22Rv1 (cell line): Measurements from ENCODE around the gene G6PC2.

Source experiments
- H3K27ac ChIP-seq: fragments of 450-650 bp; 2 replicates; pipeline ENCODE4 v1.5.1; 2017
- ZFX ChIP-seq: fragments of 450-650 bp; IDR thresholded peaks from 2 replicates; pipeline ENCODE4 v1.6.1; 2017; ENCODE audit warnings: antibody characterized with exemption, borderline replicate concordance
- TF ChIP-seq, protein P1 (sequence below): fragments of 450-650 bp; IDR thresholded peaks from 2 replicates; pipeline ENCODE4 v1.5.1; 2017; ENCODE audit warnings: mild to moderate bottlenecking

Gene G6PC2

DNA sequence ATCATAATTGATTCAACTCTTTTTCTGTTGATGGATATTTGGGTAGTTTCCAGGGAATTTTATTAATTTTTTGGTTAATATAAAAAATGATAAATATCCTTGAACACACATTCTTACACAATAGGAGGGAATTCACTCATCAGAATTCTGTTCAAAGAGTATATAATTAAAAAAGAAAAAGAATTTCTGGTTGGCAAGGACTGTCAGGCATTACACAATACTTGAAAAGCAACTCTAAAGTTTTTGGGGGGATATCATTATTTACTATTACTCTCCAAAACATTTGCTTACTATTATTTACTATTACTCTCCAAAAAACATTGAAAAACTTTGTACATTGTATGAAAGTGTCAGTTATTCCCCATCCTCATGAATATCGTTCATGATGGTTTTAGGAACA, 38.0 kb downstream of the G6PC2 start:
- H3K27ac ChIP-seq, result no peak overlapping the region
- TF ChIP-seq, protein P1, sequence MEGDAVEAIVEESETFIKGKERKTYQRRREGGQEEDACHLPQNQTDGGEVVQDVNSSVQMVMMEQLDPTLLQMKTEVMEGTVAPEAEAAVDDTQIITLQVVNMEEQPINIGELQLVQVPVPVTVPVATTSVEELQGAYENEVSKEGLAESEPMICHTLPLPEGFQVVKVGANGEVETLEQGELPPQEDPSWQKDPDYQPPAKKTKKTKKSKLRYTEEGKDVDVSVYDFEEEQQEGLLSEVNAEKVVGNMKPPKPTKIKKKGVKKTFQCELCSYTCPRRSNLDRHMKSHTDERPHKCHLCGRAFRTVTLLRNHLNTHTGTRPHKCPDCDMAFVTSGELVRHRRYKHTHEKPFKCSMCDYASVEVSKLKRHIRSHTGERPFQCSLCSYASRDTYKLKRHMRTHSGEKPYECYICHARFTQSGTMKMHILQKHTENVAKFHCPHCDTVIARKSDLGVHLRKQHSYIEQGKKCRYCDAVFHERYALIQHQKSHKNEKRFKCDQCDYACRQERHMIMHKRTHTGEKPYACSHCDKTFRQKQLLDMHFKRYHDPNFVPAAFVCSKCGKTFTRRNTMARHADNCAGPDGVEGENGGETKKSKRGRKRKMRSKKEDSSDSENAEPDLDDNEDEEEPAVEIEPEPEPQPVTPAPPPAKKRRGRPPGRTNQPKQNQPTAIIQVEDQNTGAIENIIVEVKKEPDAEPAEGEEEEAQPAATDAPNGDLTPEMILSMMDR, result no peak

DNA sequence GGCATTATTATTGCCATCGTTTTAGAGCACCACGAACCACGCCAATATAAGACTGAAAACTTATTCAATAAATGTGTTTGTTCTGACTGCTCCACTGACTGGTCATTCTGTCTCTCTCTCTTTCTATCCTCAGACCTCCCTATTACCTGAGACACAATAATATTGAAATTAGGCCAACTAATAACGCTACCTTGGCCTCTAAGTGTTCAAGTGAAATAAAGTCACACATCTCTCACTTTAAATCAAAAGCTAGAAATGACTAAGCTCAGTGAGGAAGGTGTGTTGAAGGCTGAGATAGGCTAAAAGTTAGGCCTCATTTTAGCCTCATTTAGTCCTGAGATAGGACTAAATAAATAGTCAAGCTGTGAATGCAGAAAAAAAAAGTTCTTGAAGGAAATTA, 38.8 kb downstream of the G6PC2 start:
- H3K27ac ChIP-seq, result no peak overlapping the region
- TF ChIP-seq, protein P1, result no peak
- TF ChIP-seq ZFX, result no peak

DNA sequence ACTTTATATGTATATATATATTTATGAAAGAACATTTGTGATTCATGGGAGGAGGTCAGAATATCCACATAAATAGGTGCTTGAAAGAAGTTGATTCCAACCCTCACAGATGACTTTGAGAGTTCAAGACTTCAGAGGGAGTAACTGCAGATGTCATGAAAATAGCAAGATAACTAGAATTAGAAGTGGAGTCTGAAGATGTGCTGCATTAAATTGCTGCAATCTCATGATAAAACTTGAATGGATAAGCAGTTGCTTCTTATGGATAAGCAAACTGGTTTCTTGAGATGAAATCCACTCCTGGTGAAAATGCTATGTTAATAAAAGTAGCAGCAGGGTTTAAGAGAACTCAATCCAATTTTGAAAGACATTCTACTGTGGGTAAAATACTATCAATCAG, 40.2 kb downstream of the G6PC2 start:
- TF ChIP-seq ZFX, result no peak
- TF ChIP-seq, protein P1, result no peak

DNA sequence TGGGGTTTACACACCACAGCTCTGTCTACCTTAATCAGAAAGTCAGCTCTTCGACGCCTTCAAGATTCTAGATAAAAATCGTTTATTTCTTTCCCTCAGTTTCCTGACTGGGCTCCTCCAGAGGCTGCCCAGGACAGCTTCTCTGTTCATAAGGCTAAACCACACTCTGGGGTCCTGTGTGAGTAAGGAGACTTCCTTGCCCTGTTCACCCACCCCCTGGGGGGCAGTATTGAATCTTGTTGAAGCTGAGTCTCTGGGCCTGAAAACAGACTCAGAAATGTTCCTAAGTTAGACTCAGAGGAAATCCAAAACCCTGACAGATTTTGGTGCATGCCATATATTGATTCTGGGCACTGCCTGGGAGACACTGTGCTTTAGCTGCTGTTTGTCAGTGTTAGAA, 43.0 kb downstream of the G6PC2 start:
- no peak overlapping the region for H3K27ac ChIP-seq
- TF ChIP-seq ZFX, result no peak
- TF ChIP-seq, protein P1, result no peak

More for the DNA sequence above, 40.2 kb downstream of the G6PC2 start:
- H3K27ac ChIP-seq, result no peak overlapping the region

DNA sequence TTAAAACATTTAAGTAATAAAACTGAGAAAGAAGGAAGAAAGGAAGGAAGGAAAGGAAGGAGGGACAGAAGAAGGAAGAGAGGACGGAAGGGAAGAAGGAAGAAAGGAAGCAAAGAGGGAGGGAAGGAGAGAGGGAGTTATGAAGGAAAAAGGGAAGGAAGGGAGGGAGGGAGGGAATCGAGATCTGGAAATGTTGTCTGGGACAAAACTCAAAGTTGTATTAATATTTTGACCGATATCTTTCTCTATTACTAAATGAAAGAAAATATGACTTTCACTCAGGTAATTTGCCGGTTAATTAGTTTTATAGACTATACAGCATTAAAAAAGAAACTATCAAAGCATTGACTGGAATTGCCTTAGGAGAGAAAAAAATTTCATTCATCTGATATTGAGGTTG, 44.4 kb downstream of the G6PC2 start:
- TF ChIP-seq ZFX, result no peak
- TF ChIP-seq, protein P1, result no peak
- no peak overlapping the region for H3K27ac ChIP-seq

DNA sequence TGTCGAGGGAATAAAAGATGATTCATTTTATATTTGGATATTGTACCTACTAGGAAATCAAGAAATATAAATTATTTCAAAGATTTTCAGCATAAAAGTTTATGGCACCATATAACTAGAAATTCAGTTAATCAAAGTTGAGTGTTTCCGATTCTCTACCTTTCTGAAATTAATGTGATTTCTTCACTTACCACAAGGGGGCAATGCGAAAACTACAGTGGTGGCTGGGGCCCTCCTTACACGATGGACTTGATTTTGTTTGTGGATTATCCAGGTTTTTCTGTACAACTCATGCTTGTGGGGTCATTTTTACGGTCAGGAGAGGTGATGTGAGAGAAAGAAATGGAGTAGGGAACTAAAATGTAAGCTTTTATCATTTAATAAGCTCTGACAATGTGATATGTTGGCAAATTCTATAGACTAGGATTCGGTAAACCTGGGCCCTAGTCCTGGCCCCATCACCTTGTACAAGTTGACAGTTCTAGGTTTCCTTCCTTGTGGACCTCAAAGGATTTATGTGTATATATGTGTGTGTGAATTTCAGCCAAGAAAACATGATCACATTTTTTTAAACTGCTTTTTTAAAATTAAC, 47.6 kb downstream of the G6PC2 start:
- TF ChIP-seq ZFX, result no peak
- TF ChIP-seq, protein P1, result peak; percentile 66
- H3K27ac ChIP-seq, result no peak overlapping the region

DNA sequence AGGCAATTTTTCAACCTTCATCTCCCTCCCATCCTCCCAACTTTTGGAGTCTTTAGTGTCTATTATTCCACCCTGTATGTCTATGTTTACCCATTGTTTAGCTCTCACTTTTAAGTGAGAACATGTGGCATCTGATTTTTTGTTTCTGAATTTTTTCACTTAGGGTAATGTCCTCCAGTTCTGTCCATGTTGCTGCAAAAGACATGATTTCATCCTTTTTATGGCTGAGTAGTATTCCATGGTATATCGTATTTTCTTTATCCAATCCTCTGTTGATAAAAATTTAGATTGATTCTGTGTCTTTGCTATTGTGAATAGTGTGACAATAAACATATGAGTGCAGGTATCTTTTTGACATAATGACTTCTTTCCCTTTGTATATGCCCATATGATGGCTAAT, 48.2 kb downstream of the G6PC2 start:
- no peak overlapping the region for H3K27ac ChIP-seq
- TF ChIP-seq, protein P1, result no peak
- no peak for TF ChIP-seq ZFX
